Keratinocyte (primary cell): ENCODE data around the gene PAN2. TPM values are rescaled to one million over a fixed set of nuclear protein-coding genes. Genes with fewer than 3 reads are reported as not detected.

ENCODE experiments used
- DNase-seq: peaks from one replicate; pipeline ENCODE4 v3.0.0-alpha.2; 2011; ENCODE audit warnings: low read depth, missing footprints, low spot score
- FAIRE-seq: peaks from 2 replicates; lab custom pipeline; 2011; peaks lifted over from hg19 to GRCh38; lab: Jason Lieb, UNC
- H2AFZ ChIP-seq: 2 replicates; pipeline ENCODE4 v1.6.0; 2012; ENCODE audit warnings: low read length, control low read depth, inconsistent platforms; ENCODE audit not compliant: control insufficient read depth
- H3K27ac ChIP-seq: 2 replicates; pipeline ENCODE4 v1.5.1; 2011; ENCODE audit warnings: low read length; ENCODE audit not compliant: control insufficient read depth, insufficient read depth
- H3K27me3 ChIP-seq: 3 replicates; pipeline ENCODE4 v1.6.0; 2011; ENCODE audit warnings: low read length; ENCODE audit not compliant: control insufficient read depth, insufficient read depth; ENCODE audit errors: extremely low read depth
- H3K36me3 ChIP-seq, 2 experiments: 2 replicates in 1 of 2; 3 replicates in 1 of 2; pipeline ENCODE4 v1.5.1; 2011; ENCODE audit warnings: low read length in 2 of 2, mild to moderate bottlenecking in 1 of 2; ENCODE audit not compliant: control insufficient read depth in 2 of 2, insufficient read depth in 2 of 2; ENCODE audit errors: extremely low read depth in 1 of 2
- H3K4me1 ChIP-seq: 3 replicates; pipeline ENCODE4 v1.5.1; 2011; ENCODE audit warnings: low read length; ENCODE audit not compliant: control insufficient read depth, insufficient read depth; ENCODE audit errors: extremely low read depth
- H3K4me2 ChIP-seq: 3 replicates; pipeline ENCODE4 v1.6.0; 2011; ENCODE audit warnings: low read depth, low read length; ENCODE audit not compliant: control insufficient read depth, insufficient read depth; ENCODE audit errors: extremely low read depth
- H3K4me3 ChIP-seq, 3 experiments: fragments of 200-600 bp in 1 of 3; sonication (generic) in 1 of 3; 2 replicates in 2 of 3; 3 replicates in 1 of 3; pipeline ENCODE4 v1.5.1; 2011 to 2016; ENCODE audit warnings: low read length in 3 of 3, mild to moderate bottlenecking in 3 of 3, control low read depth in 2 of 3, inconsistent platforms in 1 of 3, low read depth in 1 of 3, mixed read lengths in 1 of 3, mixed run types in 1 of 3, moderate library complexity in 1 of 3; ENCODE audit not compliant: control insufficient read depth in 2 of 3, insufficient read depth in 2 of 3; ENCODE audit errors: extremely low read depth in 1 of 3
- H3K79me2 ChIP-seq: 2 replicates; pipeline ENCODE4 v1.6.0; 2012; ENCODE audit warnings: low read length; ENCODE audit not compliant: control insufficient read depth, insufficient read depth
- H3K9ac ChIP-seq: 3 replicates; pipeline ENCODE4 v1.6.0; 2011; ENCODE audit warnings: low read length; ENCODE audit not compliant: control insufficient read depth, insufficient read depth; ENCODE audit errors: extremely low read depth
- H3K9me1 ChIP-seq: 3 replicates; pipeline ENCODE4 v1.6.0; 2011; ENCODE audit warnings: low read length; ENCODE audit not compliant: control insufficient read depth, insufficient read depth; ENCODE audit errors: extremely low read depth
- H3K9me3 ChIP-seq: 2 replicates; pipeline ENCODE4 v1.5.1; 2012; ENCODE audit warnings: low read depth, low read length; ENCODE audit not compliant: control insufficient read depth
- H4K20me1 ChIP-seq: 3 replicates; pipeline ENCODE4 v1.6.0; 2011; ENCODE audit warnings: low read length; ENCODE audit not compliant: control insufficient read depth, insufficient read depth; ENCODE audit errors: extremely low read depth
- EZH2 ChIP-seq: IDR thresholded peaks from one replicate; pipeline ENCODE4 v1.6.1; 2012; ENCODE audit warnings: inconsistent platforms, mild to moderate bottlenecking, low read length, moderate library complexity
- dilution Hi-C: fragments of 300-500 bp; cut with MboI; formaldehyde crosslinking; loops from one replicate; pipeline ENCODE4 v1.7.0; 2020; ENCODE audit warnings: low sequenced_read_pairs; ENCODE audit not compliant: extremely low pct_ligation_motif_present
- polyA plus RNA-seq, 5 experiments: library from polyadenylated mRNA; depleted of rRNA in 3 of 5; stranded (reverse) in 3 of 5; stranded (forward) in 1 of 5; unstranded in 1 of 5; fragments of >200 nt; gene quantifications; 1 replicate in 1 of 5; 2 replicates in 3 of 5; 3 replicates in 1 of 5; pipeline versions ENCODE4 v1.2.1 to v1.2.3, GENCODE V29; 2011 to 2012; ENCODE audit warnings: missing spikeins in 2 of 5, low read depth in 1 of 5, low replicate concordance in 1 of 5
- TF ChIP-seq, protein P1 (sequence below), 3 experiments: IDR thresholded peaks in 1 of 3; conservative IDR thresholded peaks in 1 of 3; optimal IDR thresholded peaks in 1 of 3; 2 replicates in 2 of 3; 3 replicates in 1 of 3; pipeline versions ENCODE3 to v1.5.1; 2011; ENCODE audit warnings: low read length in 3 of 3, mild to moderate bottlenecking in 3 of 3, moderate library complexity in 2 of 3, control low read depth in 1 of 3, inconsistent platforms in 1 of 3; ENCODE audit not compliant: insufficient read depth in 2 of 3; ENCODE audit errors: extremely low read depth in 1 of 3

Gene PAN2
- polyA plus RNA-seq, 1 donor (not counting 4 experiments of a cell fraction or from before 2014, with no cell fraction given): 26.3 TPM

DNA sequence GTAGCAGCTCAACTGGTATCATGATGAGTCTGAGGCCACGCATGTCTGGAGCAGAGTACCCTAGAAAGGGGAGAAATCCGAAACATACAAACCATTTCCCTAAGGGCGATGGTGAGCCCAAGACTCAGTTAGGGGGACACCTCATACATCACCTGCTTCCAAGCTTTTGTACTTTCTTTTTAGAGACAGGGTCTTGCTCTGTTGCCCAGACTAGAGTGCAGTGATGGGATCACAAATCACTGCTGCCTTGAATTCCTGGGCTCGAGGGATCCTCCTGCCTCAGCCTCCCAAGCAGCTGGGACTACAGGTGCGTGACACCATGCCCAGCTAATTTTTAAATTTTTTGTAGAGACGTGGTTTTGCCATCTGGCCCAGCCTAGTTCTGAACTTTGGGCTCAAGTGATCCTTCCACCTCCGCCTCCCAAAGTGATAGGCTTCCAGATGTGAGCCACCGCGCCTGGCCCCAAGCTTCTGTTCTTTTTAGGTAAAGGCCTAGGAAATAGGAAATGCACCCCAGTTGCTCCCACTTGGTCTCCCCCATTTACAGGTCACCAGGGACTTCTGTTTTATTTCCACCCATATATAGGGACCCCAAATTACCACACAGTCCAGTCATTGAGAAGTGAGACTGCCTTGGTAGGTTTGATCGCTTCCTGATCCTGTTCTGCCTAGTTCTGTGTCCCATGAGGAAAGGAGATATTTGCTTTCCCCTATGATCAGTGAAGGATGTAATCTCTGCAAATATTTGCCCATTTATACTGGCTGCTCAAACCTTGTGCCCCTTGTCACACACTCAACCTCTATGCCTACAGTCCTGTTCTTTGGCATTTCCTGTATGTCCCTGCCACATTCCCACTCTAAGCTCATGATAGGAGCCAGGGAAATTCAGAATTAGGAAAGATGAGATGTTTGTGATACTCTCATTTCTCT, 28.6 kb upstream of the PAN2 start, which contains the start of gene APOF:
Gene APOF (minus strand): TSS at position 728 of the 930 bp plus-strand sequence. CDS start 112 bp downstream, at position 616.
- dilution Hi-C loops: no loop called here
- Histone ChIP-seq H3K79me2 (peaks cover 15% of the 10 kb centered on the region), H3K4me1 (peaks cover 15% of the 10 kb centered on the region), H3K4me2 (no peak within 1 kb of the TSS), H3K27me3 (no peaks in the 10 kb centered on the region), H3K9ac (no peak within 1 kb of the TSS), H3K27ac (no peak within 1 kb of the TSS), H2AFZ (no peak within 1 kb of the TSS), H3K9me1 (no peaks in the 10 kb centered on the region), H3K9me3 (no peaks in the 10 kb centered on the region), H4K20me1 (no peaks in the 10 kb centered on the region), H3K4me3 (no peak within 1 kb of the TSS), H3K36me3 (no peaks in the 10 kb centered on the region)
- no peak for FAIRE-seq
- TF ChIP-seq, protein P1, sequence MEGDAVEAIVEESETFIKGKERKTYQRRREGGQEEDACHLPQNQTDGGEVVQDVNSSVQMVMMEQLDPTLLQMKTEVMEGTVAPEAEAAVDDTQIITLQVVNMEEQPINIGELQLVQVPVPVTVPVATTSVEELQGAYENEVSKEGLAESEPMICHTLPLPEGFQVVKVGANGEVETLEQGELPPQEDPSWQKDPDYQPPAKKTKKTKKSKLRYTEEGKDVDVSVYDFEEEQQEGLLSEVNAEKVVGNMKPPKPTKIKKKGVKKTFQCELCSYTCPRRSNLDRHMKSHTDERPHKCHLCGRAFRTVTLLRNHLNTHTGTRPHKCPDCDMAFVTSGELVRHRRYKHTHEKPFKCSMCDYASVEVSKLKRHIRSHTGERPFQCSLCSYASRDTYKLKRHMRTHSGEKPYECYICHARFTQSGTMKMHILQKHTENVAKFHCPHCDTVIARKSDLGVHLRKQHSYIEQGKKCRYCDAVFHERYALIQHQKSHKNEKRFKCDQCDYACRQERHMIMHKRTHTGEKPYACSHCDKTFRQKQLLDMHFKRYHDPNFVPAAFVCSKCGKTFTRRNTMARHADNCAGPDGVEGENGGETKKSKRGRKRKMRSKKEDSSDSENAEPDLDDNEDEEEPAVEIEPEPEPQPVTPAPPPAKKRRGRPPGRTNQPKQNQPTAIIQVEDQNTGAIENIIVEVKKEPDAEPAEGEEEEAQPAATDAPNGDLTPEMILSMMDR (optimal IDR thresholded peaks at IDR 0.05 in 1 of 3, IDR thresholded peaks at IDR 0.05 in 1 of 3, conservative IDR thresholded peaks at IDR 0.05 in 1 of 3; ENCODE audit: extremely low read depth in 1 of 3, insufficient read depth in 2 of 3, low read length in 3 of 3): no peak
- no peak for TF ChIP-seq EZH2
- no peak for DNase-seq

DNA sequence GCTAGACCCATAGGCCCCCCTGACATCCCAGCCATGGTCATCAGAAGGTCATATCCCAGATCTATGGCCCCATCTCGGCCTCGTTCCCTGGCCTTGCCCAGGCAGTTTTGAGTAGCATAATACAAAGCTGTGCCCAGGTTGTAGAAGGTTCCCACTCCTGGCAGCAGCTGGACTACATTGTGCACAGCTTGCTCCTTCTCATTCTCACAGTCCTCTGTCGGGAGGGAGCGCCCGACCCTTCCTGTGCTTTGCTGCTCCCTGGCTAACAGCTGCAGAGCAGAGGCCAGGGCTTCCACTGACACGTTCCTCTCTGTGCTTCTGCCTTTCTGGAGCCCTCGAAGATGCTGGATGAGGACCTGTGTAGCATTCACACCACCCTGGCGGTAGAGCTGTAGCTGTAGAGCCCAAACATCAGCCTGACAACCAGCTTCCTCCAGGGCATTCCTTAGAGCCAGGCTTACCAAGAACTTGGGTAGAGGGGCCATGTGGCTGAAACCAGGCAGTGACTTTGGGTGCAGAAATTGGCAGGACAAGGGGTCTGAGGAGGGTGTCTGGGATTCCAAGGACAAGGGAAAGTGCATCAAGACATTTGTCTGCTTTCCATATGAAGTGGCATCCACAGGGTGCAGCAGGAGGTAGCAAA, 27.8 kb upstream of the PAN2 start:
- Histone ChIP-seq H3K4me2 (no peak overlapping the region), H3K36me3 (no peaks in the 10 kb centered on the region), H3K4me1 (peaks cover 15% of the 10 kb centered on the region), H3K27me3 (no peaks in the 10 kb centered on the region), H3K9ac (no peak overlapping the region), H3K4me3 (no peak overlapping the region), H2AFZ (no peak overlapping the region), H3K9me3 (no peaks in the 10 kb centered on the region), H3K79me2 (peaks cover 15% of the 10 kb centered on the region), H3K27ac (no peak overlapping the region), H4K20me1 (no peaks in the 10 kb centered on the region), H3K9me1 (no peaks in the 10 kb centered on the region)
- DNase-seq: no peak
- no peak for TF ChIP-seq EZH2
- TF ChIP-seq, protein P1 (optimal IDR thresholded peaks at IDR 0.05 in 1 of 3, IDR thresholded peaks at IDR 0.05 in 1 of 3, conservative IDR thresholded peaks at IDR 0.05 in 1 of 3; ENCODE audit: extremely low read depth in 1 of 3, insufficient read depth in 2 of 3, low read length in 3 of 3): no peak
- no peak for FAIRE-seq
- dilution Hi-C loops: no loop called here
